HG02759 (cell line): ENCODE measurements around the gene NANOS3.
A peak's percentile ranks its signal among the peaks of the same experiment; 100 is the strongest.

ENCODE experiments used
- ATAC-seq: cut with Tn5 transposase; IDR thresholded peaks from one replicate; pipeline ENCODE4 v1.9.1; 2021; ENCODE audit warnings: mild to moderate bottlenecking, moderate library complexity; ENCODE audit not compliant: unreplicated experiment

The NANOS3 gene

DNA sequence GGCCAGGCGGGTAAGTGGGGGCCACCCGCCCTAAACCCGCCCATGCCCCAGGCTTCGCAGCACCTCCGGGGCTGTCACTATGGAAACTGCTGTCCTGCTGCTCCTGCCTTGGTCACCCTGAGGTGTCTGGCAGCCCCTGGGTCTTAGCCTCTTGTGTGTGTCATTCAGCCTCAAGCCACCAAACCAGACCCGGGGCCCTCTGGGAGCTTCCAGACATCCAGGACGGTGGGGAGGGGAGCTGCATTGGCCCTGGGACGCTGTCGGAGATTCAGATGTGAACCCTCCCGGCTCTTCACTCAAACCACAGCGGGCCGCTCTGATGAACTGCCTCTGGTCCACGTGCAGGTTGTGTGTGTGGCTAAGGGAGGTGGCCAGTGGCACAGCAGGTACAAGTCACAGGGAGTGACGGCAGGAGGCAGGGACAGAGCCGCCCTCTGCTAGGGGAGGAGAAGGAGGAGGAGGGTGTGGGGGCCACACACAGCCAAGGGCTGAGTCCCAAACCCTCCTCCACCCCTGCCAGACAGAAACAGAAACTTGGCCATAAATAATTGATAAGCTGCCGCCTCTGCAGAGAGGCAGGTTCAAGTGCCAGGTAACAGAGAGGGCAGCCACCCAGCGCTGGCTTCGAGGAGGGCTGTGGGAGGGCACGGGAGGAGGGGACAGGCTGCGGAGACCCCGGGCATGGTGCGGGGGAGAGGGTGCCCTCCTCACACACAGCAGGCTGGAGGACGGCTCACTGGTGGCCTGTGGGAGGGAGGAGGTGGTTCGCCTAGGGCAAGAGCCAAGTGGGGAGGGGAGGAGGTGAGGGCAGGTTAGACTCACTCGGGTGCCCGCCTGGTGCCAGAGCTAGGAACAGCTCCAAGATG lies 8.0 kb downstream of the NANOS3 start:
- ATAC-seq: no peak

GRCh38 chr19:13885826-13886365 lies 9.0 kb downstream of the NANOS3 start:
- ATAC-seq: no peak

GRCh38 chr19:13887018-13887436 lies 10.1 kb downstream of the NANOS3 start:
- no peak for ATAC-seq

DNA sequence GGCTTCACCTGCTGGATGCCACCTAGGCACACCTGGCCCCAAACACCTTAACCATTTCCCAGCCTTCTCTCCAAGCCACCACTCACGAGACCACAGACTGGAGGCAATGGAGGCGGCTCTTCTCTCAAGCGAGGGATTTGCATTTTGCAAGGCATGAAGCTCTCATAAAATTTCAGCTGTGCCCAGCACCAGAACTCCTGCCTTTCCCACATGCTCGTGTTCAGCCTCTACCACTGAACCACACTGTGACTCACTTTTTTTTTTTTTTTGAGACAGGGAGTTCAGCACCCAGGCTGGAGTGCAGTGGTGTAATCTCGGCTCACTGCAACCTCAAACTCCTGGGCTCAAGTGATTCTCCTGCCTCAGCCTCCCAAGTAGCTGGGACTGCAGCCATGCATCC lies 10.6 kb downstream of the NANOS3 start:
- no peak for ATAC-seq

DNA sequence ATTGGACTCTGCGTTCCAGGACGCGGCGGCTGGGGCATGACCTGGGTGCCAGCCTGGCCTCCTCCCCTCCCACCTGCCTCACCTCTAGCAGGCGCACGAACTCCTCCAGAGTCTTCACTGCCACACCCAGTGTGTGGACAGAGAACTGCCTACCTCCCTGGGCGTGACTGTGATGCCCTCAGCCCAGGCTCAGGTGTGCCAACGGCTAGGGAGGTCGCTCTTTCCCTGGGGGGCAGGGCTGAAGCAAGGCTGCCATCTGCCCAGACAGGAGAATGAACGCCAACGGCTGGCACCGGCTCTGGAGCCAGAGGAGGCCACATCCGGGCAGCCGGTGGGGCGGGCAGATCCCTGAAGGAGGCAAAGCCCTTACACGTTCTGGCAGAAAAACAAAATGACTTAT lies 11.3 kb downstream of the NANOS3 start:
- ATAC-seq: no peak

DNA sequence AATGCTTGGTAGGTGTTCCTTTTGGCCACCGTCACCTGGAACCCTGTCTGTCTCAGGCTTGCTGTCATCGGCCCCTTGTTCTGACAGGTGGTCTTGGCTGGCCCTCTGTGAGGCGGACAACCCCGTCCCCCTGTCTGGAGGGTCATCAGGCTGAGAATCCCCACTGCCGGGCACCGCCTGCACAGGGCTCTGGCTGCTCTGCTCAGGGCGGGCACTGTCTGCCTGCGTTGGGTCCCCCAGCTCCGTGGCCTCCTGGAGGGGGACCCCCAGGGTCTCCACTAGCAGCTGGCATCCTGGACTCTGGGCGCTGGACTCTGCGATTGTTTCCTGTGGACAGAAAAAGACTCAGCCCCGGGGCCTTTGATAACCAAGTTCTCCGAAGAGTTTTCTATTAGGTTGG lies 13.2 kb downstream of the NANOS3 start:
- ATAC-seq: no peak

DNA sequence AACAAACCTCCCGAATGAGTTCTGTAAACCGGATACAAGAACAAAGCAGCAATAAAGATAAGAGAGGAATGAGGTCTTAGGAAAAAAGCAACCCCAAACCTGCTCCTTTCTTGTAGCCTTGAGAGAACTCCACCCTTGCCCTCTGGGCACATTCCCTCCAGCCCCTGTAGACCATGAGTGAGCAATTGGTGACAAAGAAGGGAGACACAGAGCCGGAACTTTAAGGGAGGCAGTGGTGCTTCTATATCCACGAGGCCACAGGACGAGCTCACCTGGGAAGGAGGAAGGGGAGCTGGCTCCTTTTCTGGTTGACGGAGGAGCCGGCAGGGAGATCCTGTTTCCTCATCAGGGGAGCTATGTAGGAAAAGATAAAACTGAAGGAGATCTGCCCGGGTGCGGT lies 15.9 kb downstream of the NANOS3 start:
- no peak for ATAC-seq

DNA sequence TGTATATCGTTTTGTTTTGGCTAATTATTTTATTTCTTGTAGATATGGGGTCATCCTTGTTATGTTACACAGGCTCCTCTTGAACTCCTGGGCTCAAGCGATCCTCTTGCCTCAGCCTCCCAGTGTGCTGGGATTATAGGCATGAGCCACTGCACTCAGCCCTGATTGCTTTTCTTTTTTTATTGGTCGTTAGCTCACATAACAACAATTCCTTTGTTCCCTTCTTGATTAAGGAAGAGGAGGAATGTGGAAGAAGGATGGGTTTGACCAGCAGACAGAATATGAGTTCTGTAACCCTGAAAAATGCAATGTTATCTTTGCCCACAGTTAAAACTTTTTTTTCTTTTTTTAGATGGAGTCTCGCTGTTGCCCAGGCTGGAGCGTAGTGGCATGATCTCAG lies 17.6 kb downstream of the NANOS3 start:
- ATAC-seq: no peak

DNA sequence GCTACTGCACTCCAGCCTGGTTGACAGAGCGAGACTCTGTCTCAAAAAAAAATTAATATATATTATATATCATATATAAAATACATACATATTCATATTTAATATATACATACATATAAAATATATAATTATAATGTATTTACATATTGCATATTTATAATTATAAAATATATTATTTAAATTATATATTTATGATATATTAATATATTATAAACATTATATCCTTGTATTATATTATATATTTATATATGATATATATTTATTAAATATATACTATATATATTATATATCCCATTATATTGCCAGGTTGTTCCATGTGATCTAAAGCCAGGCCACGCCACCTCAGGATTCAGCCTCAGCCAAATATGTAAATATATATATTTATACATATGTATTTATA lies 19.3 kb downstream of the NANOS3 start:
- no peak for ATAC-seq

- no peak for ATAC-seq
Measured at GRCh38 chr19:13899393-13899792, 22.5 kb downstream of the NANOS3 start.

- no peak for ATAC-seq
Measured at GRCh38 chr19:13899912-13900584, 23.1 kb downstream of the NANOS3 start.

- ATAC-seq: no peak
Measured at GRCh38 chr19:13902993-13903555, 26.1 kb downstream of the NANOS3 start.

GRCh38 chr19:13905634-13906520 lies 28.9 kb downstream of the NANOS3 start, which contains the start of the genes BRME1 and CC2D1A:
TSS of gene BRME1 (minus strand) at chr19:13906117. CDS start at chr19:13904892, 1,225 bp downstream.
TSS of gene CC2D1A (plus strand) at chr19:13906201. CDS start at chr19:13906442, 241 bp downstream.
- peak; percentile 96 for ATAC-seq

DNA sequence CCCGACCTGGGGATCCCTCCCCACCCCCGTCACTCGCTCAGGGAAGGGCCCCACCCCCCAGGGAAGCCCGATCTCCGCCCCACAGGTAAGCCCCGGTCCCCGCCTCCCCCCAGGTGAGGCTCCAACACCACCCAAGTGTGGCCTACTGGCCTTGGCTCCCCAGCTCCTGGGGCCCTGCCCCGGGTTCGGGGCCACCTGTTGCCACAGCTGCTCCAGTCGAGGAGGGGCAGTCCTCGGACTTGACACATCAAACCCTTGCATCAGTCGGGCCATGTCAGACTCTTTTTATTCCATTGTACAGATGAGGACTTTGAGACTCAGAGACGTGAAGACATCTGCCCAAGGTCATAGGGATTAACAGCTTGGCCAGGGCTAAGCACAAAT lies 29.6 kb downstream of the NANOS3 start:
- ATAC-seq: peak; percentile 8

- no peak for ATAC-seq
Measured at GRCh38 chr19:13906910-13907309, 30.0 kb downstream of the NANOS3 start.

DNA sequence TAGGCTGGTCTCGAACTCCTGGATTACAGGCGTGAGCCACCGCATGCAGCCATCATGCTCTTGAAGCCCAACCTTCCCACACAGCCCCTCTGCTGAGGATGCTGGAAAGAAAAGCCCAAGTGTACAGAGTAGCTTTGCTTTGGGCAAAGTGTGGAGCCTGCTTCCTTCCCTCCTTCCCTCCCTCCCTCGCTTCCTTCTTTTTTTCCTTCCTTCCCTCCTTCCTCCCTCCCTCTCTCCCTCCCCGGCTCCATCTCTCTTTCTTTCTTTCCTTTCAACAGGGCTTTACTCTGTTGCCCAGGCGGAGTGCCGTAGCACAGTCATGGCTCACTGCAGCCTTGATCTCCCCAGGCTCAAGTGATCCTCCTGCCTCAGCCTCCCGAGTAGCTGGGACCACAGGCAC lies 31.7 kb downstream of the NANOS3 start:
- ATAC-seq: no peak

DNA sequence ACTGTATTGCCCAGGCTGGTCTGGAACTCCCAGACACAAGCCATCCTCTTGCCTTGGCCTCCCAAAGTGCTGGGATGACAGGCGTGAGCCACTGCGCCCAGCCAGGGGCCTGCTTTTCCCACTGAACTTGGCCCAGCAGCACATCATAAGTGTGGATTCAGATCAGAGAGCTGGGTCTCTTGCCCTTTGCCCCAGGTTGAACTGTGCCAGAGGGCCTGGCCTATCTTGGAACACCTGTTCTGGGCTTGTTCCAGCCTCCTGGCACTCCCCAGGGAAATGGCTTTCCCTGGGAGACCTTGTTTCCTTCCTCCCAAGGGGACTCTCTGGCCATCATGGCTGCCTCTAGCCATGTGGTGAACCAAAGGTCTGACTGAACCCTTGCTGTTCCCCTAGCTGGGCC lies 32.5 kb downstream of the NANOS3 start:
- no peak for ATAC-seq

- ATAC-seq: no peak
Measured at GRCh38 chr19:13913352-13913751, 36.4 kb downstream of the NANOS3 start.

DNA sequence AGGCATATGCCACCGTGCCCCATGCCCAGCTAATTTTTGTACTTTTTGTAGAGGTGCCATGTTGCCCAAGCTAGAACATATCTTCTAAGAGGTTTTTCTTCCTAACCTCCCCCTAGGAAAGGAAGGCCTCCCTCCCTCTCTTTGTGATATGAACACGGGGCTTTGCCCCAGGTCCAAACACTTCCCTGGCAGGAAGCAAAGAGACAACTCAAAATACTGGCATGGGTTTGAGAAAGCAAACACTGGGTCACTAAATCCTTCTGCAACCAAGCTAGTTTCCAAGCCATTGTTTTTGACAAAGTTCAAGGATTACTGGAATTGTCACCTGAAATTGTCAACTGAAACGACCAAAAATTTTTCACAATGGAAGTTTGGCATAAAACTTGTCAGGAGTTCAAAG lies 37.8 kb downstream of the NANOS3 start:
- no peak for ATAC-seq

GRCh38 chr19:13917888-13918406 lies 41.0 kb downstream of the NANOS3 start:
- ATAC-seq: no peak
